Measurements from ENCODE around the gene PCNX2.

Gene PCNX2

GRCh38 chr1:233063462-233063861 lies 232.1 kb downstream of the PCNX2 start:
- H3K9ac ChIP-seq (ENCODE audit: low read depth, low read length, poor library complexity, severe bottlenecking): no peak overlapping the region
- H3K9me2 ChIP-seq (replicated peaks; ENCODE audit: low read depth, low read length): no peaks in the 10 kb centered on the region
- no peak for TF ChIP-seq EZH2phosphoT487 (IDR thresholded peaks at IDR 0.05; ENCODE audit: borderline replicate concordance)
- no peak for TF ChIP-seq CTCF (conservative IDR thresholded peaks at IDR 0.05; ENCODE audit: low read length)
- H4K20me1 ChIP-seq (ENCODE audit: insufficient read depth, low read length, poor library complexity, severe bottlenecking): no peaks in the 10 kb centered on the region
- peaks cover 21% of the 10 kb centered on the region; the same call in 1 of the 2 replicates for H3K9me3 ChIP-seq (ENCODE audit: insufficient read depth, low read depth, low read length)
- H3K4me2 ChIP-seq (ENCODE audit: low read depth, low read length, poor library complexity, severe bottlenecking): no peak overlapping the region
- no peaks in the 10 kb centered on the region for H3K79me2 ChIP-seq (ENCODE audit: insufficient read depth, low read length)
- no peaks in the 10 kb centered on the region for H3F3A ChIP-seq (ENCODE audit: low read depth)
- H3K4me1 ChIP-seq (ENCODE audit: insufficient read depth, low read length, poor library complexity, severe bottlenecking): no peaks in the 10 kb centered on the region
- no peak overlapping the region for H2AFZ ChIP-seq (ENCODE audit: low read length)
- H3K4me3 ChIP-seq (ENCODE audit: low read length, poor library complexity, severe bottlenecking): no peak overlapping the region
- no peaks in the 10 kb centered on the region for H3K27me3 ChIP-seq (ENCODE audit: insufficient read depth, low read length, poor library complexity, severe bottlenecking)
- peaks cover 13% of the 10 kb centered on the region; the same call in 1 of the 2 replicates for H3K36me3 ChIP-seq (ENCODE audit: insufficient read depth, low read length)

- Histone ChIP-seq H2AFZ (ENCODE audit: low read length) (no peak overlapping the region), H4K20me1 (ENCODE audit: insufficient read depth, low read length, poor library complexity, severe bottlenecking) (no peaks in the 10 kb centered on the region), H3K4me1 (ENCODE audit: insufficient read depth, low read length, poor library complexity, severe bottlenecking) (no peaks in the 10 kb centered on the region), H3K9ac (ENCODE audit: low read depth, low read length, poor library complexity, severe bottlenecking) (no peak overlapping the region), H3K36me3 (ENCODE audit: insufficient read depth, low read length) (peaks cover 12% of the 10 kb centered on the region; the same call in 1 of the 2 replicates), H3K4me3 (ENCODE audit: low read length, poor library complexity, severe bottlenecking) (no peak overlapping the region), H3K4me2 (ENCODE audit: low read depth, low read length, poor library complexity, severe bottlenecking) (no peak overlapping the region), H3K9me3 (ENCODE audit: insufficient read depth, low read depth, low read length) (peaks cover 13% of the 10 kb centered on the region; the same call in 1 of the 2 replicates), H3K79me2 (ENCODE audit: insufficient read depth, low read length) (no peaks in the 10 kb centered on the region), H3K9me2 (replicated peaks; ENCODE audit: low read depth, low read length) (no peaks in the 10 kb centered on the region), H3F3A (ENCODE audit: low read depth) (no peaks in the 10 kb centered on the region), H3K27me3 (ENCODE audit: insufficient read depth, low read length, poor library complexity, severe bottlenecking) (no peaks in the 10 kb centered on the region)
- TF ChIP-seq EZH2phosphoT487 (IDR thresholded peaks at IDR 0.05; ENCODE audit: borderline replicate concordance) (no peak), CTCF (conservative IDR thresholded peaks at IDR 0.05; ENCODE audit: low read length) (no peak)
These were observed 234.3 kb downstream of the PCNX2 start for GRCh38 chr1:233061265-233061664.

GRCh38 chr1:233060461-233060994 lies 235.0 kb downstream of the PCNX2 start:
- no peaks in the 10 kb centered on the region for H3K9me2 ChIP-seq (replicated peaks; ENCODE audit: low read depth, low read length)
- no peak overlapping the region for H3K9ac ChIP-seq (ENCODE audit: low read depth, low read length, poor library complexity, severe bottlenecking)
- no peaks in the 10 kb centered on the region for H3K27me3 ChIP-seq (ENCODE audit: insufficient read depth, low read length, poor library complexity, severe bottlenecking)
- no peaks in the 10 kb centered on the region for H3F3A ChIP-seq (ENCODE audit: low read depth)
- TF ChIP-seq EZH2phosphoT487 (IDR thresholded peaks at IDR 0.05; ENCODE audit: borderline replicate concordance) (no peak), CTCF (conservative IDR thresholded peaks at IDR 0.05; ENCODE audit: low read length) (no peak)
- no peak overlapping the region for H3K4me3 ChIP-seq (ENCODE audit: low read length, poor library complexity, severe bottlenecking)
- no peaks in the 10 kb centered on the region for H3K79me2 ChIP-seq (ENCODE audit: insufficient read depth, low read length)
- H3K9me3 ChIP-seq (ENCODE audit: insufficient read depth, low read depth, low read length): peaks cover 6% of the 10 kb centered on the region; the same call in 1 of the 2 replicates
- H3K4me1 ChIP-seq (ENCODE audit: insufficient read depth, low read length, poor library complexity, severe bottlenecking): no peaks in the 10 kb centered on the region
- H3K36me3 ChIP-seq (ENCODE audit: insufficient read depth, low read length): peaks cover 5% of the 10 kb centered on the region; the same call in 1 of the 2 replicates
- H4K20me1 ChIP-seq (ENCODE audit: insufficient read depth, low read length, poor library complexity, severe bottlenecking): no peaks in the 10 kb centered on the region
- H2AFZ ChIP-seq (ENCODE audit: low read length): no peak overlapping the region
- no peak overlapping the region for H3K4me2 ChIP-seq (ENCODE audit: low read depth, low read length, poor library complexity, severe bottlenecking)

All from Loucy (cell line).